HEK293 (cell line): ENCODE results near the gene DACT2.

Experiments
- GLI4 ChIP-seq: fragments of 450-650 bp; formaldehyde crosslinking; IDR thresholded peaks from 2 replicates; pipeline ENCODE4 v1.5.1; 2016; ENCODE audit warnings: missing biosample characterization, missing genetic modification characterization
- OVOL3 ChIP-seq: fragments of 450-650 bp; formaldehyde crosslinking; IDR thresholded peaks from 2 replicates; pipeline ENCODE4 v1.5.1; 2016; ENCODE audit warnings: missing biosample characterization, missing genetic modification characterization
- ZNF341 ChIP-seq: fragments of 450-650 bp; formaldehyde crosslinking; IDR thresholded peaks from 2 replicates; pipeline ENCODE4; 2016; ENCODE audit warnings: low read depth, missing biosample characterization, missing genetic modification characterization
- ZNF423 ChIP-seq: fragments of 450-650 bp; formaldehyde crosslinking; IDR thresholded peaks from 2 replicates; pipeline ENCODE4 v1.5.1; 2016; ENCODE audit warnings: missing biosample characterization, missing genetic modification characterization
- TF ChIP-seq, protein P1 (sequence below): fragments of 450-650 bp; formaldehyde crosslinking; IDR thresholded peaks from 2 replicates; pipeline ENCODE4 v1.5.1; 2016; ENCODE audit warnings: missing biosample characterization, missing genetic modification characterization

GRCh38 chr6:168290095-168290494 lies 29.5 kb downstream of the DACT2 start:
- TF ChIP-seq GLI4 (tag by site-specific recombination) (no peak), OVOL3 (tag by site-specific recombination) (no peak), ZNF423 (tag by site-specific recombination) (no peak), ZNF341 (tag by site-specific recombination) (no peak)
- TF ChIP-seq, protein P1, sequence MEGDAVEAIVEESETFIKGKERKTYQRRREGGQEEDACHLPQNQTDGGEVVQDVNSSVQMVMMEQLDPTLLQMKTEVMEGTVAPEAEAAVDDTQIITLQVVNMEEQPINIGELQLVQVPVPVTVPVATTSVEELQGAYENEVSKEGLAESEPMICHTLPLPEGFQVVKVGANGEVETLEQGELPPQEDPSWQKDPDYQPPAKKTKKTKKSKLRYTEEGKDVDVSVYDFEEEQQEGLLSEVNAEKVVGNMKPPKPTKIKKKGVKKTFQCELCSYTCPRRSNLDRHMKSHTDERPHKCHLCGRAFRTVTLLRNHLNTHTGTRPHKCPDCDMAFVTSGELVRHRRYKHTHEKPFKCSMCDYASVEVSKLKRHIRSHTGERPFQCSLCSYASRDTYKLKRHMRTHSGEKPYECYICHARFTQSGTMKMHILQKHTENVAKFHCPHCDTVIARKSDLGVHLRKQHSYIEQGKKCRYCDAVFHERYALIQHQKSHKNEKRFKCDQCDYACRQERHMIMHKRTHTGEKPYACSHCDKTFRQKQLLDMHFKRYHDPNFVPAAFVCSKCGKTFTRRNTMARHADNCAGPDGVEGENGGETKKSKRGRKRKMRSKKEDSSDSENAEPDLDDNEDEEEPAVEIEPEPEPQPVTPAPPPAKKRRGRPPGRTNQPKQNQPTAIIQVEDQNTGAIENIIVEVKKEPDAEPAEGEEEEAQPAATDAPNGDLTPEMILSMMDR (tag by site-specific recombination): no peak
